GM19035 (cell line): ENCODE results near the gene SLC9A1.
"Not testable (repeated sequence)": the region's sequence is repeated elsewhere in the genome, so short reads cannot be mapped to it uniquely, and the experiment has no call there.

Experiments
- ATAC-seq: cut with Tn5 transposase; IDR thresholded peaks from one replicate; pipeline ENCODE4 v1.9.1; 2021; ENCODE audit not compliant: unreplicated experiment

Gene SLC9A1

DNA sequence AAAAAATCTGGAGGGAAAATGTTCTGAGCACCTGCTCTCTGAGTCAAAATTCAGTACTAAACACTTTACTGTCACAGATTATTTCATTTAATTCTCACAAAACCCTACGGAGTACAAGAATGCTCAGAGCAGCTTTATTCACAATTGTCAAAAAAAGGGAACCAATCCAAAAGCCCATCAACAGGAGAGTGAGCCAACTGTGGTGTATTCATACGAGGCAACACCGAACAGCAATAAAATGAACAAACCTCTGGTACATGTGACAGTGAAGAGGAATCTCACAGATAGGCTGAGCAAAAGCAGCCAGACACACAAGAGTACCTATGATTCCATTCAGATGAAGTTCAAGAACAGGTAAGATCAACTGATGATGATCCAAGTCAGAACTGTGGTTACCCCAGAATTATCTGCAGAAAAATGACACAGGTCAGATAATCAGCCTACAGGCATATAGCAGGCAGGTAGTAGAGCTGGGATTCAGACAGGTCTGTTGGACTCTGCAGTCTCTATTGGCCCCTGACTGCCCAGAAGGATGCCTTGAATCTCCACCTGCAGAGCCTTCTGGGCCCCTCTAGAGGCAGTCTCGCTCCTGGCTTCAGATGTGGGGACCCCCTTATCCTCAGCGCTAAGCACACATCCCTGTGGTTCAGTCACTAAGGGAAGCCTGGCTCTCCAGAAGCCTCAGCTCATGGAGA lies 19.2 kb downstream of the SLC9A1 start:
- ATAC-seq: no peak

- no peak for ATAC-seq
Measured at GRCh38 chr1:27133991-27134390, 20.9 kb downstream of the SLC9A1 start.

DNA sequence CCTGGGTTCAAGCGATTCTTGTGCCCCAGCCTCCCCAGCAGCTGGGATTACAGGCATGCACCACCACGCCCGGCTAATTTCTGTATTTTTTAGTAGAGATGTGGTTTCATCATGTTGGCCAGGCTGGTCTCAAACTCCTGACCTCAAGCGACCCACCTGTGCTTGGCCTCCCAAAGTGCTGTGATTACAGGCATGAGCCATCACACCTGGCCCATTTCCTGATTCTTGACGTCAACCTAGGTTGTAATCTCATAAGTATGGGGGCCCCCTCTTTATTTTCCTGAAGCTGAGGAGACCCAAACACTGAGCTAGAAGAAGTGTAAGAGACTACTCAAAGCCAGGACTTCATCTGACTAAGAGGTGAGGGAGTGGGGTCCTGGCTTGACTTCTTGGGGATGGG lies 21.8 kb downstream of the SLC9A1 start:
- ATAC-seq: no peak

GRCh38 chr1:27132624-27133023 lies 22.3 kb downstream of the SLC9A1 start:
- no peak for ATAC-seq

DNA sequence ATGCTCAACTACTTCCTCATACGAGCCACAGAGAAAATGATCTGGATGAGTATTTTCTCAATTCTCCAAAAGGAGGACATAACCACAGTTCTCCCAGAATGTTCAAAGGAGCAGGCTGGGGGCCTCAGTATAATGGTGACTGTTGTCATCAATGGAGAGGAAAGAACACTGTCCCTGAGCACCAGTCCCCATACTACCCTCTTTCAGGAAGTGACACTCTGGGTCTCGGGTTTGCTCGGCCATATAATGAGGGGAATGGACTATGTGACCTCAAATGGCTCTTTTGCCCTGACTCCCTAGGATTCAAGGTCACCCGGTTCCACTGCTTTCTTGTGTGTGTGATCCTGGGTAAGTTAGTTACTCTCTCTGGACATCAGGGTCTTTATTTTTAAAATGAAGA lies 22.8 kb downstream of the SLC9A1 start:
- no peak for ATAC-seq

GRCh38 chr1:27130798-27131197 lies 24.1 kb downstream of the SLC9A1 start:
- ATAC-seq: no peak

DNA sequence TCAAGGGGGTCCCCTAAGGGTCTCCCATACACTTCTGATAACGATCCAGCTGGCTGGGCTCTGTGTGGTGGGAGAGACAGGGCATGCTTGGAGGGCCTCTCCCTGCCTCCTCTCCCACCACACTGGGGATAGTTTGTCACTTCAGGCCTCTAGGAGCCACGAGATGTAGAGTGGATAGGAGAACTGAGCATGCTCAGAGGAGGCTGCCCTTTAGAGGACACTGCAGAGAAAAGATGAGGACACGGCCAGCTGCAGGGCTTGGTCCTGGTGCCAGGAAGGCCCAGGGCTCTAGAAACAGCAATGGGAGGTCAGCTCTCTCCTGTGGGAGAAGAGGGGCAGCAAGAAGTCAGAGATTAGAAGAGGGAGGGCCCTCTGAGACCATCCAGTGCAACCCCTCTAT lies 25.7 kb downstream of the SLC9A1 start:
- ATAC-seq: no peak

GRCh38 chr1:27127419-27127818 lies 27.5 kb downstream of the SLC9A1 start:
- no peak for ATAC-seq

DNA sequence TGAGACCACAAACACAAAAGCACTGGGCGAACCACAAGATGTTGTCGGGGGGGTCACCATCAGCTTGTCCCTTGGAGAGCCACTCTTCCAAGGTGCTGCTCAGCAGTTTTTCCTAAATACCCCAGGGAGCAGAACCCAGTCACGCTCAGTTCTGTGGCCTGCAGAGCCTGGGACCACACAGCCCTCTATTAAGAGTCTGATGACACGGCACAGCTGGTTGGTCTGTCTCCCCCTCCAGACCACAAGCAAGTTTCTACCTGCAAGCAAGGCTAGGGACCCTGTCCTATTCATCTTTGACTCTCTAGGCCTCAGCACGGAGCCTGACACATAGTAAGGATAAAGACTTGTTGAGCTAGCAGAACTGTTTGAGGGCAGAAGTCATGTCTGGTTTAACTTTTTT lies 28.5 kb downstream of the SLC9A1 start:
- ATAC-seq: no peak

DNA sequence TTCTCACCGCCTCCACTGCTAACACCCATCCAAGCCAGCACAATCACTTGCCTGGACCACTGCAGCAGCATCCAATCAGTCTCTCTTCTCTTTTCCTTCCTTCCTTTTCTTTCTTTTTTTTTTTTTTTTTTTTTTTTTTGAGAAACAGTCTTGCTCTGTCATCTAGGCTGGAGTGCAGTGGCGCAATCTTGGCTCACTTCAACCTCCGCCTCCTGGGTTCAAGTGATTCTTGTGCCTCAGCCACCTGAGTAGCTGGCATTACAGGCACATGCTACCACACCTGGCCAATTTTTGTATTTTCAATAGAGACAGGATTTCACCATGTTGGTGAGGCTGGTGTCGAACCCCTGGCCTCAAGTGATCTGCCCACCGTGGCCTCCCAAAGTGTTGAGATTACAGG lies 29.8 kb downstream of the SLC9A1 start:
- ATAC-seq: not testable (repeated sequence)

GRCh38 chr1:27124405-27124804 lies 30.5 kb downstream of the SLC9A1 start:
- no peak for ATAC-seq

DNA sequence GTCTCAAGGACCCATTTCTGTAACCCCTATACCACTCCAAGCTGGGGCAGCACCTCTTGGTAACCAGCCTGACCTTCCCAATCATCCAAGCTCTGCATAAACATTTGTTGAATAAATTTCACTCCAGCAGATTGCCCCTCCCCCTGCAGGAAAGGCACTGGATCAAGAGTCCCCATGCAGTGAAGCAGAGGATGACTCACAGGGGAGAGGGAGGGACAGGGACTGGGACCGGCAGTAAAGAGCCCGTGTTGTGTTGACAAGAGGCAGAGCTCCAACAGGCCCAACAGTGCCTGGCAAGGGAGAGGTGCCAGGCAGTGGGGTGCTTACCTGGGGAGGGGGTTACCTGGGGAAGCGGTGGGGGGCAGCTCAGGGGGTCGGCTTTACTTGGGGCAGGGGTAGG lies 32.3 kb downstream of the SLC9A1 start:
- ATAC-seq: no peak

- ATAC-seq: no peak
Measured at GRCh38 chr1:27120854-27121253, 34.1 kb downstream of the SLC9A1 start.

- no peak for ATAC-seq
Measured at GRCh38 chr1:27118440-27118689, 36.6 kb downstream of the SLC9A1 start.

- no peak for ATAC-seq
Measured at GRCh38 chr1:27117733-27118439, 37.0 kb downstream of the SLC9A1 start.

GRCh38 chr1:27116697-27117096 lies 38.2 kb downstream of the SLC9A1 start:
- ATAC-seq: no peak

- ATAC-seq: no peak
Measured at GRCh38 chr1:27116232-27116631, 38.7 kb downstream of the SLC9A1 start.

GRCh38 chr1:27114546-27114945 lies 40.4 kb downstream of the SLC9A1 start:
- no peak for ATAC-seq

DNA sequence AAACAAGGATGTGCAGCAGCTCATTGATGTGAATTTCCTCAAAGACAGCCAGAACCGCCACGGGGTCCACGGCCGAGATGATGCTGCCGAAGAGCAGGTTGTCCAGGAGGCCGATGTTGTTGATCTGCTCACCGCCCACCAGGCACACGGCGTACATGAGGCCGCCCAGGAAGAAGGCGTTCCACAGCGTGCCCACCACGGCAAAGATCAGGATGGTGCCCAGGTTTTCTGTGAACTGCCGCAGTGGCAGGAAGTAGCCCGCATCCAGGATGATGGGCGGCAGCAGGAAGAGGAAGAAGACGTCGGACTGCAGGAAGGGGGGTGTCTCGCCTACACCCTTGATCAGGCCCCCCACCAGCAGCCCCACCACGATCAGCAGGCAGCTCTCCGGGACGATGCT lies 41.1 kb downstream of the SLC9A1 start:
- no peak for ATAC-seq

GRCh38 chr1:27111626-27112573 lies 43.0 kb downstream of the SLC9A1 start:
- ATAC-seq: peak; percentile 60

DNA sequence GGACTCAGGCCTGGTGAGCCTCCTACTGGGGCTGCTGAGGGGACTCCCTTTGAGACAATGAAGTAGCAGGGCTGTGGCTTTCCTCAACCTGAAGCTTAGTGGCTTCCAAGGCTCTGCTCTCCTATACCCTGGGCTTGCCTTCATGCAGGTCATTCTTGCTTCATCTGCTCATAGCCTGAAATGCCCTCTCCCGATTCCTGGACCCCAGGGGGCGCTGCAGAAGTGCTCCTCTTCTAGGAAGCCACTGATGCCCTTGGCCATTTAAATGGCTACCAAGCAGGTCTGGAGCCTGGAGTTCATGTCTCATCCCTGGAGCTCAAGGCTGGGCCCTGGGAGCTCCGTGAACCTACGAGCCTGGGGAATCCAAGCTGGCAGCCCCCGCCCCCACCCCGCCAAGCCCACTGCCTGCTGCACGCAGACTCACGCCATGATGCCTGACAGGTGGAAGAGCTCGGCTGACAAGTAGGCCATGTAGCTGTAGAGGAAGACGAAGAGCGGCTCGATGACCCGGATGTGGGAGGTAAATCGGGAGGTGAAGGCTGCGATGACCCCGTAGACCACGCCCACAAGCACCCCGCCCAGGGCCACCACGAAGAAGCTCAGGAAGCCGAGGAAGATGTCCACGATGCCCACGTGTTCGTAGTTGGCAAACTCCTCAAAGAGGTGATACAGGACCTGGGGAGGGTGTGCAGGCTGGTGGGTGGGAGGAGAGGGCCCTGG lies 45.7 kb downstream of the SLC9A1 start:
- ATAC-seq: no peak
